Chondrocyte (in vitro differentiated cells): ENCODE measurements around the gene DDX56. TPM values are rescaled to one million over a fixed set of nuclear protein-coding genes. Genes with fewer than 3 reads are reported as not detected.
A peak's percentile ranks its signal among the peaks of the same experiment; 100 is the strongest.

Experiments used
- DNase-seq: peaks from one replicate; pipeline ENCODE4 v3.0.0; 2021; ENCODE audit warnings: mixed read lengths, low spot score
- H3K27ac Mint-ChIP-seq: one replicate; pipeline ENCODE4 v1.8.0; 2021; ENCODE audit warnings: mild to moderate bottlenecking, moderate library complexity, mixed read lengths; ENCODE audit not compliant: unreplicated experiment
- H3K27me3 Mint-ChIP-seq: 2 replicates; pipeline ENCODE4 v1.8.0; 2021; ENCODE audit warnings: low read depth, mixed read lengths
- H3K36me3 Mint-ChIP-seq: 2 replicates; pipeline ENCODE4 v1.8.0; 2021; ENCODE audit warnings: low read depth, mixed read lengths
- H3K4me1 Mint-ChIP-seq: 2 replicates; pipeline ENCODE4 v1.8.0; 2021; ENCODE audit warnings: low read depth, mild to moderate bottlenecking, mixed read lengths
- H3K4me3 Mint-ChIP-seq: one replicate; pipeline ENCODE4 v1.8.0; 2021; ENCODE audit warnings: mild to moderate bottlenecking, moderate library complexity, mixed read lengths; ENCODE audit not compliant: unreplicated experiment
- H3K9me3 Mint-ChIP-seq: 2 replicates; pipeline ENCODE4 v1.8.0; 2021; ENCODE audit warnings: low read depth, mixed read lengths
- CTCF ChIP-seq: fragments of 200-600 bp; sonication (generic); IDR thresholded peaks from 2 replicates; pipeline ENCODE4 v1.5.0; 2021; ENCODE audit warnings: antibody characterized with exemption, mild to moderate bottlenecking, moderate library complexity
- total RNA-seq: library from RNA; stranded (reverse); gene quantifications from 3 replicates; pipeline ENCODE4 v1.2.1, GENCODE V29; 2021

DDX56 gene
- total RNA-seq, 1 donor from 2014 or later, result 48.7 TPM

GRCh38 chr7:44581879-44582603, 8.3 kb upstream of the DDX56 start, which contains the start of gene TMED4:
TSS of gene TMED4 (minus strand) at chr7:44582231. CDS start at chr7:44582206, 25 bp downstream.
- Mint-ChIP-seq H3K4me1 (peaks cover 29% of the 10 kb centered on the region), H3K27me3 (no peaks in the 10 kb centered on the region), H3K36me3 (peaks cover 5% of the 10 kb centered on the region), H3K4me3 (peak within 1 kb of the TSS; percentile 82), H3K9me3 (no peaks in the 10 kb centered on the region), H3K27ac (peak within 1 kb of the TSS; percentile 95)
- no peak for TF ChIP-seq CTCF
- DNase-seq, result peak; percentile 100

- peaks cover 31% of the 10 kb centered on the region for H3K4me1 Mint-ChIP-seq
- peak; percentile 79 for DNase-seq
These were observed 7.5 kb upstream of the DDX56 start for GRCh38 chr7:44580945-44581878.

GRCh38 chr7:44576228-44576627, 2.5 kb upstream of the DDX56 start:
- H3K9me3 Mint-ChIP-seq, result no peaks in the 10 kb centered on the region
- DNase-seq, result no peak
- H3K4me3 Mint-ChIP-seq, result no peak overlapping the region
- H3K36me3 Mint-ChIP-seq, result peaks cover 12% of the 10 kb centered on the region
- no peaks in the 10 kb centered on the region for H3K27me3 Mint-ChIP-seq
- H3K27ac Mint-ChIP-seq, result peak overlapping the region; percentile 64
- H3K4me1 Mint-ChIP-seq, result peaks cover 54% of the 10 kb centered on the region
- TF ChIP-seq CTCF, result no peak

More at GRCh38 chr7:44580945-44581878, 7.5 kb upstream of the DDX56 start:
- TF ChIP-seq CTCF, result no peak
- H3K36me3 Mint-ChIP-seq, result peaks cover 6% of the 10 kb centered on the region
- no peaks in the 10 kb centered on the region for H3K27me3 Mint-ChIP-seq
- peak overlapping the region; percentile 66 for H3K27ac Mint-ChIP-seq
- H3K9me3 Mint-ChIP-seq, result no peaks in the 10 kb centered on the region
- H3K4me3 Mint-ChIP-seq, result peak overlapping the region; percentile 82

- Mint-ChIP-seq H3K9me3 (no peaks in the 10 kb centered on the region), H3K4me1 (peaks cover 43% of the 10 kb centered on the region), H3K27me3 (no peaks in the 10 kb centered on the region), H3K36me3 (peaks cover 15% of the 10 kb centered on the region), H3K27ac (peak overlapping the region; percentile 77), H3K4me3 (peak overlapping the region; percentile 99)
- DNase-seq, result no peak
- TF ChIP-seq CTCF, result no peak
These were observed 1.3 kb upstream of the DDX56 start for GRCh38 chr7:44575054-44575453.

- peak; percentile 44 for DNase-seq
- peaks cover 36% of the 10 kb centered on the region for H3K4me1 Mint-ChIP-seq
- peak overlapping the region; percentile 99 for H3K4me3 Mint-ChIP-seq
- H3K27ac Mint-ChIP-seq, result peak overlapping the region; percentile 95
- H3K9me3 Mint-ChIP-seq, result no peaks in the 10 kb centered on the region
- TF ChIP-seq CTCF, result no peak
- peaks cover 18% of the 10 kb centered on the region for H3K36me3 Mint-ChIP-seq
- no peaks in the 10 kb centered on the region for H3K27me3 Mint-ChIP-seq
These were observed 672 bp upstream of the DDX56 start for GRCh38 chr7:44574287-44574872.
